HG02642 (cell line): ENCODE measurements around the gene CCNK.

Experiments
- ATAC-seq: cut with Tn5 transposase; IDR thresholded peaks from one replicate; pipeline ENCODE4 v1.9.1; 2021; ENCODE audit warnings: mild to moderate bottlenecking; ENCODE audit not compliant: unreplicated experiment, poor library complexity

Gene CCNK

GRCh38 chr14:99532310-99532709, 51.1 kb downstream of the CCNK start:
- ATAC-seq = no peak

- ATAC-seq = no peak
Observed at GRCh38 chr14:99534333-99534732, 53.1 kb downstream of the CCNK start.

GRCh38 chr14:99534863-99535262, 53.7 kb downstream of the CCNK start:
- no peak for ATAC-seq

GRCh38 chr14:99535448-99535847, 54.2 kb downstream of the CCNK start:
- no peak for ATAC-seq

GRCh38 chr14:99535908-99536778, 54.9 kb downstream of the CCNK start:
- no peak for ATAC-seq

GRCh38 chr14:99537399-99537798, 56.2 kb downstream of the CCNK start:
- no peak for ATAC-seq

GRCh38 chr14:99538275-99538674, 57.1 kb downstream of the CCNK start:
- ATAC-seq = no peak

GRCh38 chr14:99538733-99539132, 57.5 kb downstream of the CCNK start:
- no peak for ATAC-seq

- no peak for ATAC-seq
Observed at GRCh38 chr14:99539491-99539890, 58.3 kb downstream of the CCNK start.

GRCh38 chr14:99540196-99541032, 59.2 kb downstream of the CCNK start:
- no peak for ATAC-seq

- no peak for ATAC-seq
Observed at GRCh38 chr14:99541211-99541610, 60.0 kb downstream of the CCNK start.

- no peak for ATAC-seq
Observed at GRCh38 chr14:99541677-99542470, 60.7 kb downstream of the CCNK start.

GRCh38 chr14:99542566-99542965, 61.4 kb downstream of the CCNK start:
- no peak for ATAC-seq

GRCh38 chr14:99543370-99543769, 62.2 kb downstream of the CCNK start:
- no peak for ATAC-seq

- no peak for ATAC-seq
Observed at GRCh38 chr14:99543985-99544384, 62.8 kb downstream of the CCNK start.

GRCh38 chr14:99544991-99545390, 63.8 kb downstream of the CCNK start:
- no peak for ATAC-seq

GRCh38 chr14:99545586-99545985, 64.4 kb downstream of the CCNK start:
- no peak for ATAC-seq

GRCh38 chr14:99546234-99546879, 65.1 kb downstream of the CCNK start:
- ATAC-seq = no peak

- no peak for ATAC-seq
Observed at GRCh38 chr14:99548255-99548654, 67.0 kb downstream of the CCNK start.

GRCh38 chr14:99548871-99549515, 67.8 kb downstream of the CCNK start:
- no peak for ATAC-seq
